ENCODE results near the gene SOX21. TPM values are rescaled to one million over a fixed set of nuclear protein-coding genes. Genes with fewer than 3 reads are reported as not detected.

SOX21 gene
- polyA plus RNA-seq, 6 donors from 2014 or later: not detected

DNA sequence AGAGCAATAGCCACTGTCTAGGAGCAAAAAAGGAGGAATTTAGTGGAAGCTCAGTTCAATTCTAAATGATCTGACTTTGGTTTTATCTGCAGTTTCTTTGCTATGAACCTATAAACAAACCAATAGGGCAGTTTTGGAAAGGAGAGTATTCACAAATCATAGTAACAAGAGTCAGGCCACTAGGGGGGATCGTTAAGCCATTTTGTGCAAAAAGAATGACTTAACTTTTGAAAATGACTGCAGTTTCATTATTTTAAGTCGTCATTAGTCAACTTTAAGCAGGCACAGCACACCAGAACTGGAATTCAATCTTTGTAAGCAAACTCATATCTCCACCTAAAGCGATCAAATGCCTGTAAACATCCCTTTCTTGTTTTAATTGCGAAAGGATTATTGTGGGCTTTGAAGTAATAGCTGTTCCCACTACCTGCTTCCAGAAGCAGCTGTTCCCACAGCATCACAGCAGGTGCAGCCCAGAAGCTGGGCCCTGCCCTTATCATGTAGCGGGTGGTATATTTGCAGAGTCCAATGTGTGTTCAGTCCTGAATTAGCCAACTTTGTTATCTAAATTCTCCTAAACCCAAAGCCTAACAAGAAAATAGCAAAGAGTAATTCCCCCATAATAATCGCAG, 51.5 kb downstream of the SOX21 start:
- no peaks in the 10 kb centered on the region for H3K36me3 Mint-ChIP-seq
- no peak overlapping the region for H3K4me3 Mint-ChIP-seq
- no peaks in the 10 kb centered on the region for H3K4me1 Mint-ChIP-seq
- peaks cover 38 to 48% (median 42%) of the 10 kb centered on the region in 3 donors for H3K27me3 Mint-ChIP-seq
- DNase-seq (no peak), ATAC-seq (ENCODE audit: low read depth in 2 of 2) (no peak)
- no peak overlapping the region for H3K27ac Mint-ChIP-seq
- H3K9me3 Mint-ChIP-seq: peaks cover 0 to 6% (median 0%) of the 10 kb centered on the region in 7 donors

Other genes starting within 250 kb of the SOX21 start
- gene DCT, start 232.9 kb downstream of the SOX21 start, polyA plus RNA-seq (ENCODE audit: low read depth in 6 of 6): not detected
- 10 to 100 TPM; 10.0 to 16.8 (median 12.0) TPM for gene TGDS, start 116.4 kb downstream of the SOX21 start, polyA plus RNA-seq (ENCODE audit: low read depth in 6 of 6)
- 1 to 10 TPM; 1.1 to 2.7 (median 1.7) TPM for gene GPR180, start 110.7 kb downstream of the SOX21 start, polyA plus RNA-seq (ENCODE audit: low read depth in 6 of 6)